GM21447 (cell line): ENCODE measurements around the gene FBLIM1.

Experiments used
- ATAC-seq: cut with Tn5 transposase; IDR thresholded peaks from one replicate; pipeline ENCODE4 v1.9.1; 2021; ENCODE audit not compliant: unreplicated experiment

The FBLIM1 gene, protein sequence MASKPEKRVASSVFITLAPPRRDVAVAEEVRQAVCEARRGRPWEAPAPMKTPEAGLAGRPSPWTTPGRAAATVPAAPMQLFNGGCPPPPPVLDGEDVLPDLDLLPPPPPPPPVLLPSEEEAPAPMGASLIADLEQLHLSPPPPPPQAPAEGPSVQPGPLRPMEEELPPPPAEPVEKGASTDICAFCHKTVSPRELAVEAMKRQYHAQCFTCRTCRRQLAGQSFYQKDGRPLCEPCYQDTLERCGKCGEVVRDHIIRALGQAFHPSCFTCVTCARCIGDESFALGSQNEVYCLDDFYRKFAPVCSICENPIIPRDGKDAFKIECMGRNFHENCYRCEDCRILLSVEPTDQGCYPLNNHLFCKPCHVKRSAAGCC

DNA sequence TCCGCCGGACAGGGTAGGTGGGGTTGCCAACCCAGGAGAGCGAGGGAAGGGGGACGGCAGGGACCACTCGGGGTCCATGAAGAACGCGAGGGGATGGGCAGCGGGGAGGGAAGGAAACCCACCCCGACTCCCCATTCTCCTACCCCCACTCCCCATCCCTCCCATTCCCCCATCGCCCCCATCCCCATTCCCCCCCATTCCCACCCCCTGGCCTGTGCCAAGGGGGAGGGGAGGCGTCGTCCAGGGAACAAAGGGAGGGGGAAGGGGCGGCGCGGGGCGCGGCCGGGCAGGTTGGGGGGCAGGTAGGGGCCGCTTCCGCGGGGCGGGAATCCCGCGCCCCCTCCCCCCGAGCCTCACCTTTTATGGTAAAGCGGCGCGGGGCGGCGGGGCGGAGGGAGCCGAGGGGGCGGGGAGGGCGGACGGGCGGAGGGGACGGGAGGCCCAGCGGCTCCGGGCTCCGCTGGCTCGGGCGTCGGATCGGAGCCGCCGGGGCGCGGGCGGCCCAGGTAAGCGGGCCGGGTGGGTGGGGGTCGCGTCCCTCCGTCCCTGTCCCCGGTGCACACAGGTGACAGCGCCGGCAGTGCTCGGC, at the start of gene FBLIM1:
Gene FBLIM1, plus strand, starts transcription at position 453 of the 589 bp plus-strand sequence. CDS start 6,189 bp downstream, outside the sequence.
- no peak for ATAC-seq

GRCh38 chr1:15709226-15709625, 49.4 kb upstream of the FBLIM1 start:
- no peak for ATAC-seq

DNA sequence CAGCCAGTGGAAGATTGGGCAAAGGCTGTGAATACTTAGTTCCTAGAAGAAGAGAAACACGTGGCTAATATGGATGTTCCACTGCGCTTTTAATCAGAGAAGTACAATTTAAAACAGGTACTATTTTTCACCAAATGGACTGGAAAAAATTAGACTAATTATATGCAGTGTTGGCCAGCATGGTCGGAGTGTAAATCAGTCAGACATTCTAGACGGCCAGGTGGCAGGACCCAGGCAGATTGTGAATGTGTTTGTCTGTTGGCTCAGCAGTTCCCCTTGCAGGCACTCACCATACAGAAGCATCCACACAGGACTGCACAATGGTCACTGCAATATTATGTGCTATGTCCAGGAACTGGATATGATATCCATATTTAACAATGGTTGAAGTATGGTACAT, 46.4 kb upstream of the FBLIM1 start:
- ATAC-seq = no peak

GRCh38 chr1:15714406-15715136, 44.0 kb upstream of the FBLIM1 start:
- ATAC-seq = no peak

- ATAC-seq = no peak
Measured at GRCh38 chr1:15717418-15718125, 41.0 kb upstream of the FBLIM1 start.

- no peak for ATAC-seq
Measured at GRCh38 chr1:15718199-15718601, 40.4 kb upstream of the FBLIM1 start.

DNA sequence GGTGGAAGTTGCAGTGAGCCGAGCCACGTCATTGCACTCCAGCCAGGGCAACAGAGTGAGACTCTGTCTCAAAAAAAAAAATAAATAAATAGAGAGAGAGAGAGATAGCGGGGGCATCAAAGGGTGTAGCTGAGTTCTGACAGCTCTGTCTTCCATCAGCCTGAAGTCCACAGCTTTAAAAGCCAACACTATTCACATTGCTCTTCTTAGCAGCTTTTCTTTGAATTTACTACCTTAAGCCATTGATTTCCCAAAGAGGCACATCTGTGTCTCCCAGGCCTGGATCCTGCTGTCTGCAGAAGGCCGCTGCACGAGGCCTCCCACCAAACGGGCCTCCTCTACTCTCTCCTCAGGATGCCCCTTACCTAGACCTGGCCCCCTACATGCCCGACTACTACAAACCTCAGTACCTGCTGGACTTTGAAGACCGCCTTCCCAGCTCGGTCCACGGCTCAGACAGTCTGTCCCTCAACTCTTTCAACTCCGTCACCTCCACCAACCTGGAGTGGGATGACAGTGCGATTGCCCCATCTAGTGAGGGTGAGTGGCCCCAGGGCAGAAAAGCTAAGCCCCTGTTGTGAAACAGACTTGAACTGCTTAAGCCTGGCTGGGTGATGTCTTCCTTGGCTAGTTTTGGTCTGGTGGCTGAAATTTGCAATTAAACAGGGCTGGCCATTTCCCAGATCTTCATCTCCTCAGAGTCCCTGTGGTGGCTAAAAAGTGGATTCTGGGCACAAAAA, 39.0 kb upstream of the FBLIM1 start:
- no peak for ATAC-seq

DNA sequence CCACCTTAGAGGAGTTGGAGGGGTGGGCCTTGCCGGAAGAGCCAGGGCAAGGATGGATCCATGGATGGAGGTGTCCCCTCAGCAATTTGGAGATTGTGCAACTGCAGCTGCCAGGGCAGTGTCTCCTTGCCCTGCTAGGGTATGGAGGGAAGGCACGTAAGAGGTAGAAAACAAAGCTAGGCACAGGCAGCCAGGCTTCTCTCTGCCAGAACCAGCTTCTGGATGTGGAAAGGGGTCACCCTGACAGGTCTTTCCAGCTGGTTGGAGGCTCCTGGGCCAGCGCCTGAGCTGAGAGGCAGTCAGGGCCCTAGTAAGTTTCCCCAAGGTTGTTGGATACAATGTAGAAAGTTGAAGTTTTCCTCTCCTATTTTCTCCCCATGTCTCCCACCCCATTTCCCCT, 37.7 kb upstream of the FBLIM1 start:
- no peak for ATAC-seq

- no peak for ATAC-seq
Measured at GRCh38 chr1:15722411-15722810, 36.2 kb upstream of the FBLIM1 start.

DNA sequence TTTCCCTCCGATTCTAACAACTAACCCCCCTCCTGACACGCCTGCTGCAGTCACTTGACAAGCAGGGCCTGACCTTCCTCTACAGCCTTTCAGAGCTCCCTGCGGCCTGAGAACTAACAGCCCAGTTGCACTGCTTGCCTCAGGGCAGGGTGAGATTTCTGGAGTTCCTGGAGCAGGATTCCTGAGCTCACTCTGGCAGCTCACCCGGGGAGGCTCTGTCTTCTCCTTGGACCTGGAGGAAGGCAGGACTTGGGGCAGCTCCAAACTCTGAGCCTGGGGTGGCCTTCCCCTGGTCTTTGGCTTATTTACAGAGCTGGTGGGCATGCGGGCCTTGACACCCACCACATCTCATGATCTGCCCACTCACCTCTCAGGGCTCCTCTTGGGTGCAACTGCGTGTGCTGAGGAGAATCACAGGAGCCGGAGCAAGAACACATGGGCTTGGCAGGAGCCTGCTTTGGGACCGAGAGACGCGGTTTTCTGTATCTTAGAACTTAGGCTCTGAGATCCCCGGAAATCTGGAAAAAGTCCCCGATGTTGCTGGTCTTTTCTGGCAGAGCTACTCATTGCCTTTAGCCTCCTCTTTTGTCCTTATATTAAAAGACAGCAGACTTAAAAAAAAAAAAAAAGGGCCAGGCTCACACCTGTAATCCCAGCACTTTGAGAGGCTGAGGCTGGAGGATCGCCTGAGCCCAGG, 35.6 kb upstream of the FBLIM1 start:
- no peak for ATAC-seq

GRCh38 chr1:15723631-15724246, 34.9 kb upstream of the FBLIM1 start:
- no peak for ATAC-seq

DNA sequence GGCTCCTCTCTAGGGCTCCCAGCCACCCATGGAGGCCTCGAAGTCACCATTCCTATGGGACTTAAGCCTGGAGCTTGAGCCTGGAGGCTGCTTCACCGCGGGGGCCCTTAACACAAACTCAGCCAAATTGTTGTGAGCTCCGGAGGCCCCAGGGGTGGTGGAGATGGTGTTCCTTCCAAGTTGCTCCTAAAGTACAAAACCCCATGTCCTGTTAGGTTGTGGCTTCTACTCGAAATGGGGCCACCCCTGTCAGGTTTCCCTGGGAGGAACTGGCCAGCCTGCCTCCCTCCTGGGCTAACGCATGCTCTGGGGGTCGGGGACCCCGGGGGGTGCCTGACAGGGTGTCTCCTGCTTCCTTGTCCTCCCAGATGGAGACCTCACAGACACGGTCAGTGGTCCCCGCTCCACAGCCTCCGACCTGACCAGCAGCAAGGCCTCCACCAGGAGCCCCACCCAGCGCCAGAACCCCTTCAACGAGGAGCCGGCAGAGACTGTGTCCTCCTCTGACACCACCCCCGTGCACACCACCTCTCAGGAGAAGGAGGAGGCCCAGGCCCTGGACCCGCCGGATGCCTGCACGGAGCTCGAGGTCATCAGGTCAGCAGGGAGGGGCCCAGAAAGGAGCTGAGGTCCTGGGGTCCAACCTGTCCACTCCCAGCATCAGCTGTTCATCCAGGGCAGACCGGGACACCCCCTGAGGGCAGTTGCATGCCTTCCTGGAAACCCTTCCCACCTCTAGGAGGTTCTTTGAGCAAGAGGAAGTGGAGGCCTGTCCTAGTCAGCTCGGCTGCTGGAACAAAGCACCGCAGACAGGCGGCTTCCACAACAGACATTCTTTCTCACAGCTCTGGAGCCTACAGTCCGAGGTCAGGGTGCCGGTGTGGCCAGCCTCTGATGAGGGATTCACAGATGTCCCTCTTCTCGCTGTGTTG, 33.4 kb upstream of the FBLIM1 start:
- ATAC-seq = no peak

DNA sequence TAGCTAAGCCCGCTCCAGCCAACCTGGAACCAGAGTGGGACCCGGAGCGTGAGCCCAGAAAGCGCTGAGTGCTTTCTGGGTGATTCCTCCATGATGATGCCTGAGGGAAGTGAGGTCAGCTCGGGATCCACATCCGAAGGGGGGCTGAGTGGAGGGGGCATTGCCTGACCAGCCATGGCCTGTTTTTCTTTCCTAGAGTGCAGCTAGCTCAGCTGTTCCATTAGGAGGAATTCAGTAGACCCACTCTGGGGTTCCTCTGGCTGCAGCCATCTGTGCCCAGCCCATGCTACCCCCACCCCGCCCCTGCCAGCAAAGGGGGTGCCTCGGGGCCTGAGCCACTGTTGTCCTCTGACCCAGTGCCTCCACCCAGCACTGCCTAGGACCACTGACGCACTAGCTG, 32.1 kb upstream of the FBLIM1 start:
- no peak for ATAC-seq

GRCh38 chr1:15727021-15727420, 31.6 kb upstream of the FBLIM1 start:
- ATAC-seq = no peak

DNA sequence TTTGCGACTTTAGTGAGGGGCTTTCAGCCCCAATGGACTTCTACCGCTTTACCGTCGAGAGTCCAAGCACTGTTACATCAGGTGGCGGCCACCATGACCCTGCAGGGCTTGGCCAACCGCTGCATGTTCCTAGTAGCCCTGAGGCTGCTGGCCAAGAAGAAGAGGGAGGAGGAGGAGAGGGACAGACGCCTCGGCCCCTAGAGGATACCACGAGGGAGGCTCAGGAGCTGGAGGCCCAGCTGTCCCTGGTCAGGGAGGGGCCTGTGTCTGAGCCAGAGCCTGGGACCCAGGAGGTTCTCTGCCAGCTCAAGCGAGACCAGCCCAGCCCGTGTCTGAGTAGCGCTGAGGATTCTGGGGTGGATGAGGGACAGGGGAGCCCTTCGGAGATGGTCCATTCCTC, 31.2 kb upstream of the FBLIM1 start:
- ATAC-seq = no peak

- no peak for ATAC-seq
Measured at GRCh38 chr1:15727866-15728534, 30.6 kb upstream of the FBLIM1 start.

DNA sequence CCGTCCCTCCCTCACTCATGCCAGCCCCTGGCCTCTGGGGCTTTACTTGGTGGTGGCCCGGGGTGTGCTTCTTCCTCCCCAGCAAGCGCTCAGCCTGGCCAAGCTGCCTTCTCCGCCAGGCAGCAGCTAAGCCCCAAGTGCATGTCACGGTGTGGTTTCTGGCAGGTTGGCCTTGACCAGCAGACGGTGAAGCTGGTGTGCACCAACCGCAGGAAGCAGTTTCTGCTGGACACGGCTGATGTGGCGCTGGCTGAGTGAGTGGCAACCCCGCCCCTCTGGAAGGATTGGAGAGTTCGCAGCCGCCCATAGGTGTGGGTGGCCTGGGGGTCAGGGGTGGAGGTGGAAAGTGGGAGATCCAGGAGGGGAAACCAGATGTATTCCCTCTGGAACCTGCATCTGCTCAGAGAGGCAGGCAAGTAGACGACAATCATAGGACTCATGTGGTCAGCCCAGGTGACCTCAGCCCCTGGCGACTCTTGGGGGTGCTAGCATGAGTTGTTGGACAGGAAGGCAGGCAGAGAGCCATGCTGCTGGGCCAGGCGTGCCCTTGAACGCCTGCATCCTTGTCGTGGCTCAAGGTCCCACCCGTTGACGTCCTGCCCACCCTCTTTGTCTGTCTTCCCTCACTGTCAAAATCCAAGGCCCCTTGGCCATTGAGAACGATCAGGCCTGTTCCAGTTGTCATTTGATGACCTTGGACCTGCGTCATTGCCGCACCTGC, 29.5 kb upstream of the FBLIM1 start:
- no peak for ATAC-seq
